Muscle of back (tissue), 11 donors: Measurements from ENCODE around the gene SLC25A25. TPM values are rescaled to one million over a fixed set of nuclear protein-coding genes. Genes with fewer than 3 reads are reported as not detected.
"Not testable (repeated sequence)": the region's sequence is repeated elsewhere in the genome, so short reads cannot be mapped to it uniquely, and the experiment has no call there.

Experiments used
- DNase-seq, 3 donors: peaks; one replicate each; pipeline versions ENCODE4 v3.0.0 to v3.0.0-alpha.2; 2013
- polyA plus RNA-seq, 10 donors: library from polyadenylated mRNA; unstranded; fragments of 120-200 nt; gene quantifications; one replicate each; pipeline ENCODE4 v1.2.1, GENCODE V29; 2013; ENCODE audit not compliant: insufficient read length in 10 of 10

The SLC25A25 gene
- polyA plus RNA-seq, 10 donors = 9.6 to 16.2 (median 12.0) TPM

GRCh38 chr9:128071475-128071874, 3.4 kb downstream of the SLC25A25 start:
- DNase-seq = not testable (repeated sequence)

DNA sequence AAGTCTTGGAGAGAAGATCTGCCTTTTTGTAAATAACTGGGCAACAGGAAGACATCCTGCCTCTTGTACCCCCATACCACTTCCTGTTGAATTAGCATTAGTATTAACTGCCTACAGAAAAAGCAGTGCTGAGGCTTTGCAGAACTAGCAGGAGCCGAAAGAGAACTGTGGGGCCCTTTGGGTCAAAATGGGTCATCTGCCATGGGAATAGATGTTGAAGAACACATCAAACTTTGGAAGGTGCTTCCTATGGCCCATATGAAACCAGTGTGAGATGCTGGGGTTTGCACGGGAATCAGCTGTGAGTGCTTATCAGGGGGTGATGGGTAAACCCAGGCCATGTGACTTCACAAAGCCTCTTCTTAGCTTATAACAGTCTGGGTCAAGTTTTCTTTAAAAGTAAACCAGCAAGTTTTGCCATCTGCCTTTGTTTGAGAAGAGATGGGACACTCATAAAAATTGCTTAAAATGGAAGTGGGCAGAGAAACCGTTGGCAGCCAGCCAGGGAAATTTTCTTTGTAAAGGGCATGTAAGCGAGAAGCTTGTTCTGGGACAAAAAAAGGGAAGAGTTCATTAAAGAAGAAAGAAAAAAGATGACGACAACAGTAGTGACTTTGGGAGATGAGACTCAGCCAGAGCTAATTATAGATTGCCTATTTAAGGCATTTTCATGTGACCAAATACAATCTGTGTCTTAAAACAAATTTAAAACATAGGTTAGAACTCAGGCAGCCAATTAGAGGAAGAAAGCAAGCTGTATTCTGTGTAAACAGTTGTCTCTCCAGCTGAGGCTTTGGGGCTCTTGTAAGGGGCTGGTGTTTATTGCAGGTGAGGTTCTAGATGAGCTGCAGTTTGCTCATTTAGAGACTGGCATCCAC, 4.4 kb downstream of the SLC25A25 start:
- DNase-seq = peak in 2 of 3 donors; percentile 70 to 86

GRCh38 chr9:128073253-128073886, 5.3 kb downstream of the SLC25A25 start:
- DNase-seq = peak in 1 of 3 donors; percentile 60

- no peak for DNase-seq
Measured at GRCh38 chr9:128077847-128078503, 9.9 kb downstream of the SLC25A25 start.

- no peak for DNase-seq
Measured at GRCh38 chr9:128078504-128079434, 10.7 kb downstream of the SLC25A25 start.

DNA sequence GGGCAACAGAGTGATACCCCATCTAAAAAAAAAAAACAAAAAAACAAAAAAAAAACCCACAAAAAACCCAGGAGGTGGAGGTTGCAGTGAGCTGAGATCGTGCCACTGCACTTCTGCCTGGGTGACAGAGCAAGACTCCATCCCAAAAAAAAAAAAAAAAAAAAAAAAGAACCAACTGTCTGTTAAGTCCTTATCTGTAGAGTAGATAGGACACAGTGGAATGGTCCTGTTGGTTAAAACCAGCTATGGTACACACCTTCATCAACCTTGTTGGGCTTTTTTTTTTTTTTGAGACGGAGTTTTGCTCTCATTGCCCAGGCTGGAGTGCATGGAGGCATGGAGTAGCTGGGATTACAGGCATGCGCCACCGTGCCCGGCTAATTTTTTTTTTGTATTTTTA, 12.2 kb downstream of the SLC25A25 start:
- no peak for DNase-seq

- DNase-seq = peak in 2 of 3 donors; percentile 73 to 87
Measured at GRCh38 chr9:128081056-128081455, 13.0 kb downstream of the SLC25A25 start.

GRCh38 chr9:128082151-128082550, 14.1 kb downstream of the SLC25A25 start:
- DNase-seq = no peak

DNA sequence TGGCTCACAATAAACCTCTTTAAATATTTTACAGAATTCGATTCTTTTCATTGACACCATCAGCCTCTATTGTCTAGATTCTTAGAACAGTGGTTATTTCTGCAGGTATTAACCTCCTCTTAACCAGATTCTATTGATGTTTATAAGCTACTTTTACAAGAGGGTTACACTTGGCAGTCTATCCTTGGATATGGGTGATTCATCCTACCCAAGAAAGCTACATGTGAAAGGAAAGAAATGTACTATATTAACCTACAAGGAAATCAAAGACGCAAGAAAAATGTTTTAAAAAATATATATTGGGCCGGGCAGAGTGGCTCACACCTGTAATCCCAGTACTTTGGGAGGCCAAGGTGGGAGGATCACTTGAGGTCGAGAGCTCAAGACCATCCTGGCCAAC, 16.7 kb downstream of the SLC25A25 start:
- DNase-seq = no peak

DNA sequence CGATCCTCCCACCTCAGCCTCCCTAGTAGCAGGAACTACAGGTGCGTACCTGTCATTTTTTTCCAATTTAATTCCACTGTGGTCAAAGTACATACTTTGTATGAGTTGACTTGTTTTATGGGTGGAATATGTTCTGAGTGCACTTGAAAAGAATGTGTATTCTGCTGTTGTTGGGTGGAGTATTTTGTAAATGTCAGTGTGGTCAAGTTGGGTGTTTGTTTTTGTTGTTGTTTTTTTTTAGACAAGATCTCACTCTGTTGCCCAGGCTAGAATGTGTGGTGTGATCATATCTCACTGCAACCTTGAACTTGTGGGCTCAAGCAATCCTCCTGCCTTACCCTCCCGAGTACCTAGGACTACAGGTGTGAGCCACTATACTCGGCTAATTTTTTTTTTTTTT, 17.9 kb downstream of the SLC25A25 start:
- no peak for DNase-seq

GRCh38 chr9:128087262-128087661, 19.2 kb downstream of the SLC25A25 start:
- DNase-seq = no peak

DNA sequence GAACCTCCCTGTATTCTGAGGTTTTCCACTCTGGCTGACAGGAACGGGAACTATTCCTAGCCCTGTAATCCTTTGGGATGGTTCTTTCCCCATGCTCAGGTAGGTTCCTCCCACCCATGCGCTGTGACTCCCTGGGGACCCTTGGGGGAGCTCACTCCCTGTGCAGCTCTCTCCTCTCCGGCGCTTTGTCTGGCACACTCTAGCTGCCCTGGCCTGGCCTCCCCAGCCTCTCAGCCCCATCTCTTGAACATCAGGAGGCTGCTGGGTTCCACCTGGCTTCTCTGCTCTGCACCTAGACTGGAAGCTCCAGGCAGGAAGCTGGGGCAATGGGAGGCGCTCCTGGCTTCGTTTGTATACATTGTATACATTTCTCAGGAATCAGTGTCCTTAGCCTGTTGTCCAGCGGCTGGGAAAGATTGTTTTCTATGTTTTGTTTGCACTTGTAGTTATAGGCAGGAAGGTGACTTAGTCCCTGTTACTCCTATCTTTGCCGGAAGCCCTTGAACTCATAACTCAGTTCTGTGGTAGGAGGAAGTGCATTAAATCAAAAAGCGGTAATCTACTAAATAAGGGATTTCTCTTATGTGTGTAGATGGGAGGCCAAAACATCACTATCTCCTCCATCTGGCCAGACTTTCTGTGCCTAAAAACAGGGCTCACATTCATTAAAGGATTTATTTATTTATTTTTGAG, 20.4 kb downstream of the SLC25A25 start:
- no peak for DNase-seq

GRCh38 chr9:128089299-128089698, 21.3 kb downstream of the SLC25A25 start:
- DNase-seq = no peak

DNA sequence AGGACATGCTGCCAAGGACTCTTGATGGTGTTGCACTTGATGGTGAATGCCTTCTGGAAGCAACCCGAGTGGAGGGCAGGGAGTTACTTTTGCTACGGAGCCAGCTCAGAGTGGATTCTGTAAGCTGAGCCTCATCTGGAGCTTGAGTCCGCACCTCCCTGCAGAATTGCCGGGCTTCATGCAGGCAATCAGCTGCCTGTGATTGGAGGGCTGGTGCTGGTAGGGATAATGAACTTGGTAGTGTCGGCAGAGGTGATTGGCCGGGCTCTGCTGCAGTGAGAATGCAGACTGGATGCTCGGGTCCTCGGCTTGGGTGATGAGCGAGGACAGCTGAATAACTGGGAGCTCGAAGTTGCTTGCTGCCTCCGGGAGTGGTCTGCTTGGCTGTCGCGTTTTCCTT, 23.1 kb downstream of the SLC25A25 start:
- peak; percentile 90 to 96 (median 92) for DNase-seq

GRCh38 chr9:128091571-128091970, 23.5 kb downstream of the SLC25A25 start:
- no peak for DNase-seq

GRCh38 chr9:128092199-128092977, 24.4 kb downstream of the SLC25A25 start:
- no peak for DNase-seq

- no peak for DNase-seq
Measured at GRCh38 chr9:128093011-128093410, 25.0 kb downstream of the SLC25A25 start.

- DNase-seq = peak; percentile 95 to 98 (median 97)
Measured at GRCh38 chr9:128094166-128094949, 26.3 kb downstream of the SLC25A25 start.

DNA sequence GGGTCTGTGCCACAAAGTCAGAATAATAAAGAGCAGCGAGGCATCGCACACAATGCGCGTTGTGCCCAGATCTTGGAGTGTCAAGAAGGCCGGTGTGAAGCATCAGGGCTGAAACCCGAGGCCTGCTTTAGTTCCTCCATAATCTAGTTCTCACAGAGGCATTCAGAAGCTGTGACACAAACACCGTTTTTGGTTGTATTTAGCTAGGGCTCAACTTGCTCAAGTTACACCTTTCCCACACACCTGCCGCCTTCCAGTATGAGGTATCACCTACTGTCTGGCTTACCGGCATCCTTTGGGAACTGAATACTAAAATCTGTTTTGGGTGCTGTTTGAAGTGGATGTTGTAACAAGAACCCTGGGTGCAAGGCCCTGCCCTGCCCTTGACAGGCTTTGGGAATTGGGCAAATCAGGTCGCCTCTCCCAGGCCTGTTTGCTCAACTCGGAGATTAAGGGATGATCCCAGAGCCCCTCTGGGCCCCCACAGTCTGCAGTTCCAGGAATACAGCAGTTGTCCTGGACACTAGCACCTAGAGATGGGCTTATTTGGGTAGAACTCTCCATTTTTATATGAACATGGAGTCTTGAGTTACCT, 27.0 kb downstream of the SLC25A25 start:
- no peak for DNase-seq
